Memory B cell (primary cell): ENCODE data around the gene KSR1.

Experiments
- ATAC-seq: fragments of 150-1000 bp; cut with Tn5 transposase; 2 replicates; pipeline ENCODE4 v1.10.0; 2021; ENCODE audit warnings: low read depth, mild to moderate bottlenecking, moderate library complexity
- DNase-seq, 2 donors: peaks; one replicate each; pipeline ENCODE4 v3.0.0; 2022; ENCODE audit warnings: low spot score in 2 of 2
- H3K27ac Mint-ChIP-seq: one replicate; pipeline ENCODE4 v1.8.0; 2022; ENCODE audit warnings: mild to moderate bottlenecking, moderate library complexity, mixed read lengths
- H3K27me3 Mint-ChIP-seq: one replicate; pipeline ENCODE4 v1.8.0; 2022; ENCODE audit warnings: mixed read lengths
- H3K36me3 Mint-ChIP-seq: one replicate; pipeline ENCODE4 v1.8.0; 2022; ENCODE audit warnings: mild to moderate bottlenecking, mixed read lengths
- H3K4me1 Mint-ChIP-seq: one replicate; pipeline ENCODE4 v1.8.0; 2022; ENCODE audit warnings: mixed read lengths
- H3K4me3 Mint-ChIP-seq: one replicate; pipeline ENCODE4 v1.8.0; 2022; ENCODE audit warnings: mild to moderate bottlenecking, moderate library complexity, mixed read lengths
- H3K9me3 Mint-ChIP-seq: one replicate; pipeline ENCODE4 v1.8.0; 2022; ENCODE audit warnings: mixed read lengths

The KSR1 gene

GRCh38 chr17:27546624-27547300, 90.5 kb downstream of the KSR1 start:
- H3K27me3 Mint-ChIP-seq = no peaks in the 10 kb centered on the region
- H3K4me1 Mint-ChIP-seq = peaks cover 52% of the 10 kb centered on the region
- peaks cover 5% of the 10 kb centered on the region for H3K36me3 Mint-ChIP-seq
- H3K27ac Mint-ChIP-seq = peak overlapping the region; percentile 46
- no peaks in the 10 kb centered on the region for H3K9me3 Mint-ChIP-seq
- ATAC-seq = no peak
- DNase-seq = no peak
- peak overlapping the region; percentile 3 for H3K4me3 Mint-ChIP-seq

GRCh38 chr17:27547301-27547683, 91.0 kb downstream of the KSR1 start:
- no peak for ATAC-seq
- H3K4me3 Mint-ChIP-seq = peak overlapping the region; percentile 3
- peaks cover 9% of the 10 kb centered on the region for H3K36me3 Mint-ChIP-seq
- peak overlapping the region; percentile 46 for H3K27ac Mint-ChIP-seq
- H3K9me3 Mint-ChIP-seq = no peaks in the 10 kb centered on the region
- H3K27me3 Mint-ChIP-seq = no peaks in the 10 kb centered on the region
- DNase-seq = no peak
- peaks cover 50% of the 10 kb centered on the region for H3K4me1 Mint-ChIP-seq

GRCh38 chr17:27548369-27548768, 92.1 kb downstream of the KSR1 start:
- Mint-ChIP-seq H3K4me3 (no peak overlapping the region), H3K4me1 (peaks cover 44% of the 10 kb centered on the region), H3K36me3 (peaks cover 15% of the 10 kb centered on the region), H3K27me3 (no peaks in the 10 kb centered on the region), H3K27ac (no peak overlapping the region), H3K9me3 (no peaks in the 10 kb centered on the region)
- DNase-seq (no peak), ATAC-seq (no peak)

- peaks cover 35% of the 10 kb centered on the region for H3K4me1 Mint-ChIP-seq
- H3K4me3 Mint-ChIP-seq = no peak overlapping the region
- no peak overlapping the region for H3K27ac Mint-ChIP-seq
- DNase-seq = no peak
- no peaks in the 10 kb centered on the region for H3K9me3 Mint-ChIP-seq
- H3K36me3 Mint-ChIP-seq = peaks cover 15% of the 10 kb centered on the region
- no peaks in the 10 kb centered on the region for H3K27me3 Mint-ChIP-seq
- no peak for ATAC-seq
Measured at GRCh38 chr17:27549251-27549893, 93.1 kb downstream of the KSR1 start.

GRCh38 chr17:27550291-27550930, 94.2 kb downstream of the KSR1 start:
- peaks cover 19% of the 10 kb centered on the region for H3K36me3 Mint-ChIP-seq
- H3K9me3 Mint-ChIP-seq = no peaks in the 10 kb centered on the region
- DNase-seq = no peak
- H3K4me1 Mint-ChIP-seq = peaks cover 31% of the 10 kb centered on the region
- H3K27ac Mint-ChIP-seq = no peak overlapping the region
- ATAC-seq = no peak
- no peaks in the 10 kb centered on the region for H3K27me3 Mint-ChIP-seq
- H3K4me3 Mint-ChIP-seq = no peak overlapping the region

- H3K36me3 Mint-ChIP-seq = peaks cover 19% of the 10 kb centered on the region
- no peaks in the 10 kb centered on the region for H3K9me3 Mint-ChIP-seq
- H3K4me1 Mint-ChIP-seq = peaks cover 27% of the 10 kb centered on the region
- H3K27ac Mint-ChIP-seq = no peak overlapping the region
- DNase-seq = no peak
- no peak overlapping the region for H3K4me3 Mint-ChIP-seq
- ATAC-seq = no peak
- no peaks in the 10 kb centered on the region for H3K27me3 Mint-ChIP-seq
Measured at GRCh38 chr17:27550974-27551505, 94.8 kb downstream of the KSR1 start.

GRCh38 chr17:27551701-27552248, 95.5 kb downstream of the KSR1 start:
- no peak overlapping the region for H3K27ac Mint-ChIP-seq

GRCh38 chr17:27552276-27552732, 96.1 kb downstream of the KSR1 start:
- Mint-ChIP-seq H3K4me3 (no peak overlapping the region), H3K27ac (no peak overlapping the region), H3K36me3 (peaks cover 21% of the 10 kb centered on the region), H3K27me3 (no peaks in the 10 kb centered on the region), H3K4me1 (peaks cover 16% of the 10 kb centered on the region), H3K9me3 (no peaks in the 10 kb centered on the region)
- DNase-seq = no peak
- ATAC-seq = no peak

More at GRCh38 chr17:27551701-27552248, 95.5 kb downstream of the KSR1 start:
- ATAC-seq (no peak), DNase-seq (no peak)
- H3K4me1 Mint-ChIP-seq = peaks cover 21% of the 10 kb centered on the region
- no peaks in the 10 kb centered on the region for H3K9me3 Mint-ChIP-seq
- peaks cover 19% of the 10 kb centered on the region for H3K36me3 Mint-ChIP-seq
- H3K27me3 Mint-ChIP-seq = no peaks in the 10 kb centered on the region
- no peak overlapping the region for H3K4me3 Mint-ChIP-seq

GRCh38 chr17:27553019-27553511, 96.8 kb downstream of the KSR1 start:
- H3K4me1 Mint-ChIP-seq = peaks cover 16% of the 10 kb centered on the region
- H3K4me3 Mint-ChIP-seq = no peak overlapping the region
- peak overlapping the region; percentile 31 for H3K27ac Mint-ChIP-seq
- ATAC-seq = no peak
- H3K27me3 Mint-ChIP-seq = no peaks in the 10 kb centered on the region
- H3K9me3 Mint-ChIP-seq = no peaks in the 10 kb centered on the region
- peaks cover 25% of the 10 kb centered on the region for H3K36me3 Mint-ChIP-seq
- no peak for DNase-seq

- Mint-ChIP-seq H3K27me3 (no peaks in the 10 kb centered on the region), H3K27ac (no peak overlapping the region), H3K4me1 (peaks cover 16% of the 10 kb centered on the region), H3K36me3 (peaks cover 33% of the 10 kb centered on the region), H3K9me3 (no peaks in the 10 kb centered on the region), H3K4me3 (no peak overlapping the region)
- no peak for DNase-seq
- ATAC-seq = no peak
Measured at GRCh38 chr17:27554152-27554551, 97.9 kb downstream of the KSR1 start.

GRCh38 chr17:27554911-27555310, 98.7 kb downstream of the KSR1 start:
- Mint-ChIP-seq H3K4me3 (no peak overlapping the region), H3K36me3 (peaks cover 40% of the 10 kb centered on the region), H3K9me3 (no peaks in the 10 kb centered on the region), H3K27me3 (no peaks in the 10 kb centered on the region), H3K27ac (peak overlapping the region; percentile 60), H3K4me1 (peaks cover 18% of the 10 kb centered on the region)
- DNase-seq (no peak), ATAC-seq (no peak)

GRCh38 chr17:27555339-27555738, 99.1 kb downstream of the KSR1 start:
- Mint-ChIP-seq H3K4me3 (no peak overlapping the region), H3K36me3 (peaks cover 40% of the 10 kb centered on the region), H3K9me3 (no peaks in the 10 kb centered on the region), H3K27ac (peak overlapping the region; percentile 60), H3K27me3 (no peaks in the 10 kb centered on the region), H3K4me1 (peaks cover 18% of the 10 kb centered on the region)
- ATAC-seq (peak; percentile 65), DNase-seq (no peak)

GRCh38 chr17:27558341-27558740, 102.1 kb downstream of the KSR1 start:
- ATAC-seq (no peak), DNase-seq (no peak)
- H3K27me3 Mint-ChIP-seq = no peaks in the 10 kb centered on the region
- peaks cover 14% of the 10 kb centered on the region for H3K4me1 Mint-ChIP-seq
- peaks cover 35% of the 10 kb centered on the region for H3K36me3 Mint-ChIP-seq
- H3K27ac Mint-ChIP-seq = no peak overlapping the region
- no peaks in the 10 kb centered on the region for H3K9me3 Mint-ChIP-seq
- H3K4me3 Mint-ChIP-seq = no peak overlapping the region
